Peyer's patch (tissue), 4 donors: ENCODE results near the gene TTC23.

Experiments
- POLR2A ChIP-seq, 2 donors: fragments of 450-650 bp; IDR thresholded peaks; one replicate each; pipeline ENCODE4 v1.5.1; 2017; ENCODE audit warnings: antibody characterized with exemption in 2 of 2, mild to moderate bottlenecking in 2 of 2, moderate library complexity in 2 of 2
- TF ChIP-seq, protein P1 (sequence below), 6 experiments: fragments of 450-650 bp in 4 of 6; fragments of 200-600 bp in 2 of 6; sonication (generic) in 1 of 6; IDR thresholded peaks; one replicate each; pipeline ENCODE4 v1.5.1; 2017 to 2019; ENCODE audit warnings: antibody characterized with exemption in 6 of 6, mild to moderate bottlenecking in 3 of 6, moderate library complexity in 1 of 6

DNA sequence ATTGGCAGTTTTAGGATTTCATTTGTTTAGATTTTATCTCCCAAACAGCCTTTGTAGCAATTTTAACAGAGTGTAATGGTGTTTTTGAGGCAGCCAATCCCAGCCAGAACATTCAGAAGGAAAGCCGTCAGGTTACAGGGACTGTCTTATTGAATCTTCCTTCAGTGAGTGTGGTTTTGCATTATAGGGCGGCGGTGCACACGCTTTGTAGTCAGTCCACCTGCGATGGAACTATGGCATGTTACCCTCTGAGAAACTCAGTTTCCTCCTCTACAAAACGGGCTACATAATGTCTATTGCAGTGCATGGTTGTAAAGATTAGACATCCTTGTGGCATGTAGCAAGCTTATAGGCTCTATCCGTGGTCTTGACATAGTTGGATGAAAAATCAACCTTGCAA lies 2.9 kb upstream of the TTC23 start:
- TF ChIP-seq, protein P1, sequence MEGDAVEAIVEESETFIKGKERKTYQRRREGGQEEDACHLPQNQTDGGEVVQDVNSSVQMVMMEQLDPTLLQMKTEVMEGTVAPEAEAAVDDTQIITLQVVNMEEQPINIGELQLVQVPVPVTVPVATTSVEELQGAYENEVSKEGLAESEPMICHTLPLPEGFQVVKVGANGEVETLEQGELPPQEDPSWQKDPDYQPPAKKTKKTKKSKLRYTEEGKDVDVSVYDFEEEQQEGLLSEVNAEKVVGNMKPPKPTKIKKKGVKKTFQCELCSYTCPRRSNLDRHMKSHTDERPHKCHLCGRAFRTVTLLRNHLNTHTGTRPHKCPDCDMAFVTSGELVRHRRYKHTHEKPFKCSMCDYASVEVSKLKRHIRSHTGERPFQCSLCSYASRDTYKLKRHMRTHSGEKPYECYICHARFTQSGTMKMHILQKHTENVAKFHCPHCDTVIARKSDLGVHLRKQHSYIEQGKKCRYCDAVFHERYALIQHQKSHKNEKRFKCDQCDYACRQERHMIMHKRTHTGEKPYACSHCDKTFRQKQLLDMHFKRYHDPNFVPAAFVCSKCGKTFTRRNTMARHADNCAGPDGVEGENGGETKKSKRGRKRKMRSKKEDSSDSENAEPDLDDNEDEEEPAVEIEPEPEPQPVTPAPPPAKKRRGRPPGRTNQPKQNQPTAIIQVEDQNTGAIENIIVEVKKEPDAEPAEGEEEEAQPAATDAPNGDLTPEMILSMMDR (IDR thresholded peaks at IDR 0.05), result no peak
- TF ChIP-seq POLR2A (IDR thresholded peaks at IDR 0.05), result no peak
